ENCODE results near the gene AP2M1. TPM values are rescaled to one million over a fixed set of nuclear protein-coding genes. Genes with fewer than 3 reads are reported as not detected.

Gene AP2M1
- polyA plus RNA-seq, 1 of the 3 experiments (the other 2 are of a cell fraction), result 759 TPM

DNA sequence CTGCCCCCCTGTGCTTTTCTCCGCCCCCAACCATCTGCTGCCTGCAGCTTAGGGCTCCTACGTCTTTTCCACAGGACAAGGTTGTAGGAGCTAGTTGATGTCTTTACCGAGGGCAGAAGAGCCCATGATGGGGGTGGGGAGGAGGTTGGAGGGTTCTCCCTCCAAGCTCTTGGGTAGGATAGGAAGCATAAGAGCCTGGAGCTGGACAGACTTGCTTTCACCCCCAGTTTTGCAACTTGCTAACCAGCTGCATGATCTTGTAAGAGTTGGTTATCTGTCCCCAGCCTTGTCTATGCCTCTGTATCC lies 12.2 kb downstream of the AP2M1 start:
- peak overlapping the region; percentile 98 for H3K4me2 ChIP-seq
- H2AFZ ChIP-seq (ENCODE audit: low read depth), result no peak overlapping the region
- peaks cover 36 to 61% of the 10 kb centered on the region in 2 experiments for H3K36me3 ChIP-seq (replicated peaks in 1 of 2; ENCODE audit: control insufficient read depth in 1 of 2, insufficient read depth in 2 of 2, low read length in 1 of 2)
- H3F3A ChIP-seq (replicated peaks; ENCODE audit: insufficient read depth), result peaks cover 33% of the 10 kb centered on the region
- POLR2A ChIA-PET, result interaction anchor here (0.6 to 1.4 kb wide), 3 partner anchors 10 to 42 kb away, joined by 3 to 6 read pairs (median 6); partner anchors contain the start of gene VWA5B2
- H3K27me3 ChIP-seq (ENCODE audit: insufficient read depth), result no peaks in the 10 kb centered on the region
- peaks cover 6 to 20% of the 10 kb centered on the region in 2 experiments; a peak in 3 of 4 replicates for H3K4me1 ChIP-seq (ENCODE audit: control insufficient read depth in 1 of 2, insufficient read depth in 2 of 2, low read depth in 1 of 2, low read length in 1 of 2)
- peak overlapping the region; percentile 81 for H3K9ac ChIP-seq
- no peak for DNase-seq
- H3K9me2 ChIP-seq, result no peaks in the 10 kb centered on the region
- TF ChIP-seq FOXM1 (IDR thresholded peaks at IDR 0.05; ENCODE audit: low read depth), result no peak
- TF ChIP-seq MXI1 (IDR thresholded peaks at IDR 0.05; ENCODE audit: low read depth, low read length), result no peak
- no peak for TF ChIP-seq CHD2 (IDR thresholded peaks at IDR 0.05; ENCODE audit: low read length, partially characterized antibody)
- no peak for TF ChIP-seq YY1 (IDR thresholded peaks at IDR 0.05; ENCODE audit: low read depth)
- no peak for TF ChIP-seq GABPA (IDR thresholded peaks at IDR 0.05; ENCODE audit: low read depth)
- no peak for TF ChIP-seq RAD21 (IDR thresholded peaks at IDR 0.05; ENCODE audit: low read length)
- TF ChIP-seq, protein P1, sequence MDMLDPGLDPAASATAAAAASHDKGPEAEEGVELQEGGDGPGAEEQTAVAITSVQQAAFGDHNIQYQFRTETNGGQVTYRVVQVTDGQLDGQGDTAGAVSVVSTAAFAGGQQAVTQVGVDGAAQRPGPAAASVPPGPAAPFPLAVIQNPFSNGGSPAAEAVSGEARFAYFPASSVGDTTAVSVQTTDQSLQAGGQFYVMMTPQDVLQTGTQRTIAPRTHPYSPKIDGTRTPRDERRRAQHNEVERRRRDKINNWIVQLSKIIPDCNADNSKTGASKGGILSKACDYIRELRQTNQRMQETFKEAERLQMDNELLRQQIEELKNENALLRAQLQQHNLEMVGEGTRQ (IDR thresholded peaks at IDR 0.05; ENCODE audit: borderline replicate concordance, low read depth, low read length), result no peak
- no peak for TF ChIP-seq JUND (IDR thresholded peaks at IDR 0.05)
- no peak for TF ChIP-seq MEF2A (IDR thresholded peaks at IDR 0.05; ENCODE audit: borderline replicate concordance, low read depth)
- TF ChIP-seq, protein P2, sequence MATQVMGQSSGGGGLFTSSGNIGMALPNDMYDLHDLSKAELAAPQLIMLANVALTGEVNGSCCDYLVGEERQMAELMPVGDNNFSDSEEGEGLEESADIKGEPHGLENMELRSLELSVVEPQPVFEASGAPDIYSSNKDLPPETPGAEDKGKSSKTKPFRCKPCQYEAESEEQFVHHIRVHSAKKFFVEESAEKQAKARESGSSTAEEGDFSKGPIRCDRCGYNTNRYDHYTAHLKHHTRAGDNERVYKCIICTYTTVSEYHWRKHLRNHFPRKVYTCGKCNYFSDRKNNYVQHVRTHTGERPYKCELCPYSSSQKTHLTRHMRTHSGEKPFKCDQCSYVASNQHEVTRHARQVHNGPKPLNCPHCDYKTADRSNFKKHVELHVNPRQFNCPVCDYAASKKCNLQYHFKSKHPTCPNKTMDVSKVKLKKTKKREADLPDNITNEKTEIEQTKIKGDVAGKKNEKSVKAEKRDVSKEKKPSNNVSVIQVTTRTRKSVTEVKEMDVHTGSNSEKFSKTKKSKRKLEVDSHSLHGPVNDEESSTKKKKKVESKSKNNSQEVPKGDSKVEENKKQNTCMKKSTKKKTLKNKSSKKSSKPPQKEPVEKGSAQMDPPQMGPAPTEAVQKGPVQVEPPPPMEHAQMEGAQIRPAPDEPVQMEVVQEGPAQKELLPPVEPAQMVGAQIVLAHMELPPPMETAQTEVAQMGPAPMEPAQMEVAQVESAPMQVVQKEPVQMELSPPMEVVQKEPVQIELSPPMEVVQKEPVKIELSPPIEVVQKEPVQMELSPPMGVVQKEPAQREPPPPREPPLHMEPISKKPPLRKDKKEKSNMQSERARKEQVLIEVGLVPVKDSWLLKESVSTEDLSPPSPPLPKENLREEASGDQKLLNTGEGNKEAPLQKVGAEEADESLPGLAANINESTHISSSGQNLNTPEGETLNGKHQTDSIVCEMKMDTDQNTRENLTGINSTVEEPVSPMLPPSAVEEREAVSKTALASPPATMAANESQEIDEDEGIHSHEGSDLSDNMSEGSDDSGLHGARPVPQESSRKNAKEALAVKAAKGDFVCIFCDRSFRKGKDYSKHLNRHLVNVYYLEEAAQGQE (IDR thresholded peaks at IDR 0.05; ENCODE audit: low read depth, low read length), result no peak
- TF ChIP-seq RXRA (IDR thresholded peaks at IDR 0.05; ENCODE audit: borderline replicate concordance, low read depth), result no peak
- TF ChIP-seq GATA2 (CRISPR knock-in tag; IDR thresholded peaks at IDR 0.05), result no peak
- no peak for TF ChIP-seq EP300 (IDR thresholded peaks at IDR 0.05; ENCODE audit: borderline replicate concordance in 1 of 2, low read depth in 1 of 2, low read length in 1 of 2)
- TF ChIP-seq, protein P3, sequence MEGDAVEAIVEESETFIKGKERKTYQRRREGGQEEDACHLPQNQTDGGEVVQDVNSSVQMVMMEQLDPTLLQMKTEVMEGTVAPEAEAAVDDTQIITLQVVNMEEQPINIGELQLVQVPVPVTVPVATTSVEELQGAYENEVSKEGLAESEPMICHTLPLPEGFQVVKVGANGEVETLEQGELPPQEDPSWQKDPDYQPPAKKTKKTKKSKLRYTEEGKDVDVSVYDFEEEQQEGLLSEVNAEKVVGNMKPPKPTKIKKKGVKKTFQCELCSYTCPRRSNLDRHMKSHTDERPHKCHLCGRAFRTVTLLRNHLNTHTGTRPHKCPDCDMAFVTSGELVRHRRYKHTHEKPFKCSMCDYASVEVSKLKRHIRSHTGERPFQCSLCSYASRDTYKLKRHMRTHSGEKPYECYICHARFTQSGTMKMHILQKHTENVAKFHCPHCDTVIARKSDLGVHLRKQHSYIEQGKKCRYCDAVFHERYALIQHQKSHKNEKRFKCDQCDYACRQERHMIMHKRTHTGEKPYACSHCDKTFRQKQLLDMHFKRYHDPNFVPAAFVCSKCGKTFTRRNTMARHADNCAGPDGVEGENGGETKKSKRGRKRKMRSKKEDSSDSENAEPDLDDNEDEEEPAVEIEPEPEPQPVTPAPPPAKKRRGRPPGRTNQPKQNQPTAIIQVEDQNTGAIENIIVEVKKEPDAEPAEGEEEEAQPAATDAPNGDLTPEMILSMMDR (IDR thresholded peaks at IDR 0.05), result no peak
- no peak for TF ChIP-seq SMC3 (IDR thresholded peaks at IDR 0.05; ENCODE audit: low read depth, low read length)
- no peak for TF ChIP-seq SIN3A (IDR thresholded peaks at IDR 0.05; ENCODE audit: borderline replicate concordance, low read depth, low read length)
- no peak for TF ChIP-seq RCOR1 (IDR thresholded peaks at IDR 0.05; ENCODE audit: low read length)
- no peak for TF ChIP-seq TEAD4 (IDR thresholded peaks at IDR 0.05; ENCODE audit: borderline replicate concordance, insufficient read depth)
- no peak for TF ChIP-seq ELF1 (IDR thresholded peaks at IDR 0.05)
- TF ChIP-seq EZH2phosphoT487 (IDR thresholded peaks at IDR 0.05; ENCODE audit: borderline replicate concordance, low read depth), result no peak
- H3K79me2 ChIP-seq (ENCODE audit: insufficient read depth), result peaks cover 41% of the 10 kb centered on the region
- CTCF ChIA-PET, result interaction anchor here (1.0 to 2.1 kb wide), 5 partner anchors 8 to 63 kb away, joined by 3 to 11 read pairs (median 3); partner anchors contain the start of gene EEF1AKMT4
- peak overlapping the region; percentile 99 to 100 for H3K4me3 ChIP-seq (ENCODE audit: low read depth in 2 of 2, low read length in 1 of 2)
- H3K9me3 ChIP-seq, result no peaks in the 10 kb centered on the region
- H4K20me1 ChIP-seq (ENCODE audit: insufficient read depth), result 0 out of 2 replicates have a peak, but pooled peaks cover 19% of the 10 kb centered on the region
- peak overlapping the region in 1 of 2 experiments; percentile 44; a peak in 1 of 4 replicates for H3K27ac ChIP-seq (ENCODE audit: low read depth in 2 of 2, low read length in 1 of 2)
- WGBS (ENCODE audit: low lambda C conversion rate), result 8% methylated on average over 2 of the region's 3 CpGs

All from SK-N-SH (cell line).